ENCODE data around the gene TBC1D16.
"Not testable (repeated sequence)": the region's sequence is repeated elsewhere in the genome, so short reads cannot be mapped to it uniquely, and the experiment has no call there.

TBC1D16 gene

GRCh38 chr17:79974566-79975497 lies 60.8 kb downstream of the TBC1D16 start:
- DNase-seq (ENCODE audit: low spot score) = no peak

GRCh38 chr17:79971651-79972050 lies 64.0 kb downstream of the TBC1D16 start:
- DNase-seq (ENCODE audit: low spot score) = no peak

GRCh38 chr17:79970576-79971068 lies 65.0 kb downstream of the TBC1D16 start:
- no peak for DNase-seq (ENCODE audit: low spot score)

GRCh38 chr17:79969906-79970305 lies 65.8 kb downstream of the TBC1D16 start:
- no peak for DNase-seq (ENCODE audit: low spot score)

GRCh38 chr17:79968116-79968515 lies 67.6 kb downstream of the TBC1D16 start:
- no peak for DNase-seq (ENCODE audit: low spot score)

GRCh38 chr17:79966681-79967080 lies 69.0 kb downstream of the TBC1D16 start:
- no peak for DNase-seq (ENCODE audit: low spot score)

DNA sequence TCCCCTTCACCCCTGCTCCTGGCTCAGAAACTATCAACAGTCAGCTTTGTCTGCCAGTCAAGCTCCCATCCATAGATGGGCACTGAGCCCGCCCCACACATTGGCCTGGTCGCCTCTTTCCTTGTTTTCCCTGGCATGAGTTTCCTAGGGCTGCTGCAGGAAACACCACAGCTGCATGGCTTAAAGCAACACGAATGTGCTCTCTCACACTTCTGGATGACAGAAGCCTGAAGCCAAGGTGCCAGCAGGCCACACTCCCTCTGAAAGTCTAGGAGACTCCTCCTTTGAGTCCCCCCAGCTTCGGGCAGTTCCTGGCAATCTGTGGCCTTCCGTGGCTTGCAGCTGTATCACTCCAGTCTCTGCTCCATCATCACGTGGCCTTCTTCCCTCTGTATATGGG lies 69.9 kb downstream of the TBC1D16 start:
- no peak for DNase-seq (ENCODE audit: low spot score)

DNA sequence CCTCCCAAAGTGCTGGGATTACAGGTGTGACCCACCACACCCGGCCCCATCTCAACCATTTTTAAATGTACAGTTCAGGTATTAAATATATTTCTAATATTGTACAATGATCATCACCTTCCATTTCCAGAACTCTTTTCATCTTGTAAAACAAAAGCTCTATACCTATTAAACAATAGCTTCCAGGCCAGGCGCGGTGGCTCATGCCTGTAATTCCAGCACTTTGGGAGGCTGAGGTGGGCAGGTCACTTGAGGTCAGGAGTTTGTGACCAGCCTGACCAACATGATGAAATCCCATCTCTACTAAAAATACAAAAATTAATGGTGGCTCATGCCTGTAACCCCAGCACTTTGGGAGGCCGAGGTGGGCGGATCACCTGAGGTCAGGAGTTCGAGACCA lies 73.2 kb downstream of the TBC1D16 start:
- not testable (repeated sequence) for DNase-seq (ENCODE audit: low spot score)

DNA sequence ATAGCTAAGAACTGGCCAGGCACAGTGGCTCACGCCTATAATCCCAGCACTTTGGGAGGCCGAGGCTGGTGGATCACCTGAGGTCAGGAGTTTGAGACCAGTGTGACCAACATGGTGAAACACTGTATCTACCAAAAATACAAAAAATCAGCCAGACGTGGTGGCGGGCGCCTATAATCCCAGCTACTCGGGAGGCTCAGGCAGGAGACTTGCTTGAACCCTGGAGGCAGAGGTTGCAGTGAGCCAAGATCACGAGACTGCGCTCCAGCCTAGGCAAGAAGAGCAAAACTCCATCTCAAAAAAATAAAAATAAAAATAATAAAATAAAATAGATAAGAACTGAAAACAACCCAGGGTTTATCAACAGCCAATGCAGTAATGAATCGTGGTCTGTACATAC lies 74.1 kb downstream of the TBC1D16 start:
- not testable (repeated sequence) for DNase-seq (ENCODE audit: low spot score)

- no peak for DNase-seq (ENCODE audit: low spot score)
Measured at GRCh38 chr17:79960788-79961522, 74.7 kb downstream of the TBC1D16 start.

- no peak for DNase-seq (ENCODE audit: low spot score)
Measured at GRCh38 chr17:79959042-79959441, 76.6 kb downstream of the TBC1D16 start.

DNA sequence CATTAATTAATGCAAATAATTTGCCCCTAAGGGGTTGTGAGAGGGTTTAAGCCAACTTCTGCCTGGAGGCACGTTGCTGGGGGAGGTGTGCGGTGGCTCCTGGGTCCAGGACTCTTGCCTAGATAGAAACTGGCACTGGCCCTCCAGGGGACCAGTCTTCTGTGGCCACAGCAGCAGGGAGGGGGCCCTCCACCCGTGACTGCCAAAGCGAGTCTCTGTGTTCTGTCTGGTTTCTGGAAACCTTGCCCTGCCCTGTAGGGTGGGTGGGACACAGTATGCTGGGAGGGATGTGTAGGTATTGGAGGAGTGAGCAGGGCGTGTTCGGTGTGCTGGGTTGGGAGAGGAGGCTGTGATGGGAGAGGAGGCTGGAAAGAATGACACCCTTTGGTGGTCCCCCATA lies 78.8 kb downstream of the TBC1D16 start:
- DNase-seq (ENCODE audit: low spot score) = no peak

GRCh38 chr17:79956441-79956735 lies 79.3 kb downstream of the TBC1D16 start:
- DNase-seq (ENCODE audit: low spot score) = not testable (repeated sequence)

DNA sequence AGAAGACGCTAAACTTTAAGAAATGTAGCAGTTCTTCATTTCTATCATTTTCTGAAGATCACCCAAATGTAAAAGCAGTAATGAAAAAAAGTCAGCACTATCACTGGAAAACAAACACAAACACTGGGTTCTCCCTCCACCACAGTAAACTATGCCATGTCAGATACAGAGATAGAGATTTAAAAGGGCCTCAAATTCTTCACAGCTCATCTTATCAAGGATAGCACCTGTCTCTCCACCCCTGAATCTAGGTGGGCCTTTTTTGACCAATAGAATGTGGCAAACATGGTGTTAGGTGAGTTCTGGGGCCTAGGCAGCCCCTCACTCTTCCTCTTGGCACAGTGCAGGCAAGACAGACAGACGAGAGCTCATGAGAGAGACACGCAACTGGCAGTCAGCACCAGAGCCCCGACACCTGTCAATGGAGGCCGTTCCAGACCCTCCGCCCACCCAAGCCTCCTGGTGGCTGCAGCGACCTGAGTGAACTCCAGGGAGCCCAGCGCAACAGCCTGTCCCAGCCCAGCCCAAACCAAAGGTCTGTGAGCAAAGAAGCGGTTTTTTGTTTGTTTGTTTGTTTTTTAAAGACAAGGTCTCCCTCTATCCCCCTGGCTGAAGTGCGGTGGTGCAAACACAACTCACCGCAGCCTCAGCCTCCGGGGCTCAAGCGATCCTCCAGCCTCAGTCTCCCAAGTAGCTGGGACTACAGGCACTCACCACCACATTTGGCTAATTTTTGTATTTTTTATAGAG lies 79.8 kb downstream of the TBC1D16 start:
- no peak for DNase-seq (ENCODE audit: low spot score)

GRCh38 chr17:79955167-79955549 lies 80.5 kb downstream of the TBC1D16 start:
- DNase-seq (ENCODE audit: low spot score) = no peak

- no peak for DNase-seq (ENCODE audit: low spot score)
Measured at GRCh38 chr17:79954281-79955166, 81.1 kb downstream of the TBC1D16 start.

- DNase-seq (ENCODE audit: low spot score) = no peak
Measured at GRCh38 chr17:79953335-79953734, 82.3 kb downstream of the TBC1D16 start.

DNA sequence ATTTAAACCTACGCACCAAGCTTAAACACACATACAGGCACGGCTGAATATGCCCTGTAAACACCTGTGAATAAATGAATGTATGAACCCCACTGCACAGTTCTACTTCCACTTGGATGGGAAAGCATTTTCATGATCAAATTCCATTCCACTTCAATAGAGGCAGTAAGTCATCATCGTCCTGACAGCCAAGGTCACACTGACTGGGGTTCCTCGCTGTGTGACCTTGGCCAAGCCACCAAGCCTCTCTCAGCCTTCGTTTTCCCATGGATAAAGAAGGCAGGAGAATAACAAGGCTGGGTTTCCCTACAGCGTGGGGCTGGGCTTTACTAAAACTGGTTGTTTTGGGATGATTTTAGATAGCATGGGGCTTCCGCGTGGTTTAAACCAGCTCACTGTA lies 82.8 kb downstream of the TBC1D16 start:
- no peak for DNase-seq (ENCODE audit: low spot score)

DNA sequence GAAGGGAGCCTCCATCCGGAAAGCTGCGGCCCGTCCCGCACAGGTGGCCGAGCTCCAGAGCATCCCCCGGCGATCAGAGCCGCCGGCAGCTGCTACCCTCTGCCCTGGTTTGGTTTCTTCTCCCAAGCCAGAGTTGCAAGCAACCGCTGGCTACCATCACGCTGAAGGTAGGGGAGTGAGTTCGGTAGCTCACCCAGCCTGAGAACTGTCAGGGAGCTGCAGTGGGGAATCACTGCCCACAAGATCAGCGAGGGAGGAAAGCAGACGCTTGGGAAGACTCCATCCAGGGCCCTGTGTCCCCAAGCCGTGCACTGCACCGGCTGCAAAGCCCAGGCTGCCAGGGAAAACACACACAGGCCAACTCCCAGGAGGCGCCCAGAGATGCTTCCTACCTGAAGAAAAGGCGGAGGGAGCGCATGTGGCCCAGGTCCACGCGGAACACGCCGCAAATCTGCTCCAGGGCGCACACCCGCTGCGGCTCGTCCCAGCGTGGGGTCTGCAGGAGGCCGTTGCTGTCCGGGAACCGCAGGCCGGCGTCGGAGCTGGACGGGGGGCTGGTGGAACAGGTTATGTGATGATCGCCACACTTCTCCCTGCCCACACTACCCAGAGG lies 83.3 kb downstream of the TBC1D16 start:
- no peak for DNase-seq (ENCODE audit: low spot score)

DNA sequence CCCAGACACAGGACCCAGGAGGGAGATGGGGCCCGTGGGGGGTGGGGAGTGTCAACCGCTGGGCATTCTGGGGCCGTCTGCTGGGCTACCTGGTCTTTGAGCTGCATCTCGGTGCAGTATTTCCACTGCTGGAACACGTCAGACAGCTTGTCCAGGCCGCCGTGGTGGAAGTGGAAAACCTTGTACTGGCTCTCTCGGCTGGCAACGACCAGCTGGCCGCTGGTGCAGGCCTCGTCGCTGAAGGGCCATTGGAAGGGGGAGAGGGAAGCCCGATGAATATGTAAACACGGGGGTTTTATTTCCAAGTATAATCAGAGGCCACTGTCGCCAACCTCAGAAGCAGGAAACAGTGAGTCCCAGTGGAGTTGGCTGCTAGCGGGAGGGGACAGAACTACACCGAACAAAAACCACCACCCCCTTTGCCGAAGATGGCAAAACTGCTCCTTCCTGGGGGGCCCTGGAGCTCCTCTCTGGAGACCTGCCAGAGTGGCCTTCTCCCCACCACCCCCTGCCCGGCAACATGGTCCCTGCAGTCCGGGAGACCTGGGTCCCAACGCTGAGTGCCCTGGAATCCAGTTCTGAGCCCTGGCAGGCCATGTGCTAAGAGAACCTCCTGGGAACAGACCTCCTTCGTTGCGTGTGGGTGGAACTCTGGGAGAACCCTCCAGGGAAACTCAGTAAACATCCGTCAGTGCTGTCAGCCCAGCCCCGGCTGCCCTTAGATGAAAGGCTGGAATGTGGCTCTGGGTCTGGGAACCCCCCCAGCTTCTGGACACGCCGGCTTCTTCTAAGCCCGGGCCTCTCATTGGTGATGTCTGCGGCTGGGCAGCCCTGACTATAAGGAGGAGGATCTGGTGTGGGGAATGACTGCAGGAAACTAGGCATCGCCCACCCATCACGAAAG lies 84.1 kb downstream of the TBC1D16 start:
- DNase-seq (ENCODE audit: low spot score) = peak; percentile 89

Data from GM03348 (cell line).